Left ventricle myocardium inferior (tissue), 1 donor: ENCODE data around the gene SPOPL. TPM values are rescaled to one million over a fixed set of nuclear protein-coding genes. Genes with fewer than 3 reads are reported as not detected.

Experiments
- DNase-seq: peaks from one replicate; pipeline ENCODE4 v3.0.0-alpha.2; 2020
- H3K27ac ChIP-seq: fragments of 200-600 bp; replicated peaks from 2 replicates; pipeline ENCODE4 v1.8.0; 2021
- H3K27me3 ChIP-seq: fragments of 200-600 bp; 2 replicates; pipeline ENCODE4 v1.8.0; 2021; ENCODE audit warnings: low read depth
- H3K36me3 ChIP-seq: fragments of 200-600 bp; 2 replicates; pipeline ENCODE4 v1.8.0; 2021
- H3K4me1 ChIP-seq: fragments of 200-600 bp; 2 replicates; pipeline ENCODE4 v1.8.0; 2021
- H3K4me3 ChIP-seq: fragments of 200-600 bp; 2 replicates; pipeline ENCODE4 v1.8.0; 2021; ENCODE audit warnings: mild to moderate bottlenecking, moderate library complexity
- H3K9me3 ChIP-seq: fragments of 200-600 bp; replicated peaks from 2 replicates; pipeline ENCODE4 v1.8.0; 2021
- CTCF ChIP-seq: fragments of 200-600 bp; IDR thresholded peaks from 2 replicates; pipeline ENCODE4 v1.8.0; 2021; ENCODE audit warnings: antibody characterized with exemption, mild to moderate bottlenecking, borderline replicate concordance
- intact Hi-C: fragments of 100-400 bp; cut with micrococcal nuclease; formaldehyde crosslinking; loops from one replicate; pipeline ENCODE4 v1.11.0; 2022
- total RNA-seq: library from RNA; stranded (reverse); fragmentation: NEBNext Ultra II Directional; extraction: Animal tissue kit (Norgen Biotek cat#: 25700); gene quantifications from one replicate; pipeline ENCODE4 v1.2.1, GENCODE V29; 2021
- donor health status: DM: no; HTN: yes; CAD: no; lungs with severe emphysema.

SPOPL gene
- total RNA-seq, 1 donor from 2014 or later: 13.5 TPM

DNA sequence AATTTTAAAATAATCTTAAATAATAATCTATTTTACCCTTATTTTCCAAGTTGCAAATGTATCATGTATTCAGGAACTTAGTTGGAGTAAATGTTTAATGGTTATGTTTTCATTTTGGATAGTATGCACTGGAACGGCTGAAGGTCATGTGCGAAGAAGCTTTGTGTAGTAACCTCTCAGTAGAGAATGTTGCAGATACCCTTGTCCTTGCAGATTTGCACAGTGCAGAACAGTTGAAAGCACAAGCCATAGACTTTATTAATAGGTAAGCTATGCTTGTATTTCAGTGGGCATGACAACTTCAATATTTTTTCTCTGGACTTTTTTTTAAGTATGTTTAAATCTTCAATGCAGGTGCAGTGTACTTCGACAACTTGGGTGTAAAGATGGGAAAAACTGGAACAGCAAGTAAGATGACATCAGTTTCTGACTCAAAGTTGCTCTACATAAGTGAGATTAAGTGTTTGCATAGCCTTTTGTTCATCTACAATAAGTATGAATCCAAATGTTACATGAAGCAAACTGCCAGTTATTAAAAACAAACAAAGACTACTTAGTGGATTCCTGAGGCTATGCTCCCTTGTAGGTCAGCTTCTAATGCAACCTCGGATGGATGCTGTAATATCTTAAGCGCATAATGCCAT, 63.1 kb downstream of the SPOPL start:
- H3K36me3 ChIP-seq: peaks cover 57% of the 10 kb centered on the region
- peaks cover 6% of the 10 kb centered on the region for H3K4me1 ChIP-seq
- intact Hi-C loops: no loop called here
- H3K27me3 ChIP-seq: no peaks in the 10 kb centered on the region
- H3K9me3 ChIP-seq: no peaks in the 10 kb centered on the region
- H3K27ac ChIP-seq: no peak overlapping the region
- no peak for DNase-seq
- no peak overlapping the region for H3K4me3 ChIP-seq
- TF ChIP-seq CTCF: no peak

GRCh38 chr2:138565230-138565598, 63.6 kb downstream of the SPOPL start:
- intact Hi-C loops: no loop called here
- peaks cover 58% of the 10 kb centered on the region for H3K36me3 ChIP-seq

GRCh38 chr2:138572318-138572717, 70.7 kb downstream of the SPOPL start:
- H3K4me3 ChIP-seq: no peak overlapping the region
- TF ChIP-seq CTCF: no peak
- DNase-seq: no peak
- H3K36me3 ChIP-seq: peaks cover 54% of the 10 kb centered on the region
- intact Hi-C loops: no loop called here
- H3K9me3 ChIP-seq: peaks cover 6% of the 10 kb centered on the region
- no peaks in the 10 kb centered on the region for H3K27me3 ChIP-seq
- no peak overlapping the region for H3K27ac ChIP-seq
- H3K4me1 ChIP-seq: peaks cover 13% of the 10 kb centered on the region

More at GRCh38 chr2:138565230-138565598, 63.6 kb downstream of the SPOPL start:
- H3K27me3 ChIP-seq: no peaks in the 10 kb centered on the region
- TF ChIP-seq CTCF: no peak
- no peak overlapping the region for H3K27ac ChIP-seq
- no peaks in the 10 kb centered on the region for H3K9me3 ChIP-seq
- H3K4me3 ChIP-seq: no peak overlapping the region
- DNase-seq: no peak
- H3K4me1 ChIP-seq: peaks cover 6% of the 10 kb centered on the region

DNA sequence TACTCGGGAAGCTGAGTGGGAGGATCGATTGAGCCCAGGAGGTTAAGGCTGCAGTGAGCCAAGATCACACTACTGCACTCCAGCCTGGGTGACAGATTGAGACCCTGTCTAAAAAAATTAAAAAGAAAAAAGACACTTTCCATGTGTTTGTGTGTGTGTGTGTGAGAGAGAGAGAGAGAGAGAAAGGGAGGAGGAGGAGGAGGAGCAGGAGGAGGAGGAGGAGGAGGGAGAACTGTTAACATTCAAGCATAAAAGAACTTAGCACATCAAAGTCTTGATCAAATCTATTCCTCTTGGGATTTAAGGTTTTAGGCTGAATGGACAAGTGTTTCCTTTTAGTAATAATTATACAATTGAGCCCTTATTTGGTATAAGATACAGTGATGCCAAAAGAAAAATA, 75.5 kb downstream of the SPOPL start:
- no peak for DNase-seq
- Histone ChIP-seq H3K9me3 (peaks cover 29% of the 10 kb centered on the region), H3K36me3 (peaks cover 44% of the 10 kb centered on the region), H3K4me1 (peaks cover 6% of the 10 kb centered on the region), H3K27me3 (no peaks in the 10 kb centered on the region), H3K4me3 (no peak overlapping the region), H3K27ac (no peak overlapping the region)
- no peak for TF ChIP-seq CTCF
- intact Hi-C loops: no loop called here

DNA sequence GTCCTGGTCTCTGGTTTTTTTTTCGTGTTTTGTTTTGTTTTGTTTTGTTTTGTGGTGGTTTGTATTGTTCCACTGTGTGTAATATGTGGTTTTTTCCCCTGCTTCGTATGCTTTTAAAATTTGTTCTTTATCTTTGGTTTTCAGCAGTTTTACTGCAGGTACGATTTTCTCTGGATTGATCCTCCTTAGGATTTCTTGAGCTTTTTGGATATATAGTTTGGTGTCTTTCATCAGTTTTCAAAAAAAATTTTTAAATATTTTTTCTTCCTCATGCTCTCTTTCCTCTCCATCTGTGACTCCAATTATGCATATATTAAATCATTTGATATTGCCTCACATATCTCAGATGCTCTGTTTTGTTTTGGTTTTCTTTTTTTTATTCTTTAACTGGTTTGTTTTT, 78.0 kb downstream of the SPOPL start:
- H3K4me3 ChIP-seq: no peak overlapping the region
- intact Hi-C loops: no loop called here
- H3K36me3 ChIP-seq: peaks cover 36% of the 10 kb centered on the region
- H3K27ac ChIP-seq: no peak overlapping the region
- peaks cover 29% of the 10 kb centered on the region for H3K9me3 ChIP-seq
- H3K4me1 ChIP-seq: no peaks in the 10 kb centered on the region
- no peak for TF ChIP-seq CTCF
- no peak for DNase-seq
- no peaks in the 10 kb centered on the region for H3K27me3 ChIP-seq

- Histone ChIP-seq H3K27me3 (no peaks in the 10 kb centered on the region), H3K4me3 (no peak overlapping the region), H3K9me3 (peaks cover 22% of the 10 kb centered on the region), H3K36me3 (peaks cover 31% of the 10 kb centered on the region), H3K27ac (no peak overlapping the region), H3K4me1 (no peaks in the 10 kb centered on the region)
- intact Hi-C loops: no loop called here
- DNase-seq: no peak
- TF ChIP-seq CTCF: no peak
These were observed 80.3 kb downstream of the SPOPL start for GRCh38 chr2:138581909-138582308.
